Measurements from ENCODE around the gene CD151.
A peak's percentile ranks its signal among the peaks of the same experiment; 100 is the strongest.

CD151 gene

GRCh38 chr11:827897-828192 lies 4.9 kb upstream of the CD151 start, which contains the start of gene CRACR2B:
CRACR2B (plus strand) TSS chr11:827919; CDS start chr11:828608, 689 bp downstream.
- TF ChIP-seq POLR2AphosphoS5 (IDR thresholded peaks at IDR 0.05; ENCODE audit: borderline replicate concordance, low read depth, low read length) (no peak), EZH2 (IDR thresholded peaks at IDR 0.05) (no peak), FOXP2 (optimal IDR thresholded peaks at IDR 0.05; ENCODE audit: control extremely low read depth, extremely low read length, insufficient read depth) (no peak)
- peak within 1 kb of the TSS; percentile 86 for H3K4me3 ChIP-seq

GRCh38 chr11:828506-829175 lies 4.1 kb upstream of the CD151 start:
- TF ChIP-seq POLR2AphosphoS5 (IDR thresholded peaks at IDR 0.05; ENCODE audit: borderline replicate concordance, low read depth, low read length) (no peak), FOXP2 (optimal IDR thresholded peaks at IDR 0.05; ENCODE audit: control extremely low read depth, extremely low read length, insufficient read depth) (no peak), EZH2 (IDR thresholded peaks at IDR 0.05) (no peak)
- Histone ChIP-seq H3K27ac (no peak overlapping the region), H3K9ac (ENCODE audit: insufficient read length) (no peak overlapping the region), H3K4me3 (peak overlapping the region; percentile 86), H3K9me3 (ENCODE audit: low read depth, low read length) (no peaks in the 10 kb centered on the region), H3K36me3 (ENCODE audit: insufficient read depth, low read length) (no peaks in the 10 kb centered on the region; the same call in 1 of the 2 replicates)
- DNase-seq (ENCODE audit: low read depth, low spot score): no peak

More at GRCh38 chr11:827897-828192, 4.9 kb upstream of the CD151 start, which contains the start of gene CRACR2B:
- peak within 1 kb of the TSS; percentile 32 for H3K9ac ChIP-seq (ENCODE audit: insufficient read length)
- no peaks in the 10 kb centered on the region; the same call in 1 of the 2 replicates for H3K36me3 ChIP-seq (ENCODE audit: insufficient read depth, low read length)
- DNase-seq (ENCODE audit: low read depth, low spot score): no peak
- H3K9me3 ChIP-seq (ENCODE audit: low read depth, low read length): no peaks in the 10 kb centered on the region
- H3K27ac ChIP-seq: no peak within 1 kb of the TSS

DNA sequence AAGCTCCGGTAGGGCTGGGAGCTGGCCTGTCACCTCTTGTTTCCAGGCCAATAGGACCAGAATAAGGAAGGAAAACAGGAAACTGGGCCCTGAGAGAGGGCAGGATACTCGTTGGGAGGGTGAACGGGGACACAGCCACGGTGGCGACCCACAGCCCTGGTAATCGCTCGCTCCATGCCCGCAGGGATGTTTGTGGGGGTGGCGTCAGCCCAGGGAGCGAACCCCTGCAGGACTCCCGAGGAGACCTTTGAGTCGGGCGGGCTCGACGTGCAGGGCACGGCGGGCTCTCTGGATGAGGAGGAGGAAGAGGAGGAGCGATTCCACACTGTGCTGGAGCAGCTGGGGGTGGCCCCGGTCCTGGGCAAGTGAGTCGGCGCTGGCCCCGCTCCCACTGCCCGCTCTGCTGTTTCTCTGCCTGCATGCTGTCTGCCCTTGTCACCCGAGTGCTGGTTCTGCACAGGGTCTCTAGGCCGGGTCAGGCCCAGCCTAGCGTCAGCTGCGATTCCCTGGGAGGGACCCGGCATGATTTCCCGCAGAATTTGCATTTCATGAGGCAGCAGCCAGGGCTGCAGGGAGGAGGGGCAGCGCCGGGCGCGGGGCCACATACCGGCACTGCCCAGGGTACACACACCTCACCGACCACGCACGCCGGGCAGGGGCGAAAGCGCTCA lies 3.4 kb upstream of the CD151 start:
- Histone ChIP-seq H3K27ac (no peak overlapping the region), H3K9ac (ENCODE audit: insufficient read length) (no peak overlapping the region), H3K4me3 (peak overlapping the region; percentile 86), H3K36me3 (ENCODE audit: insufficient read depth, low read length) (no peaks in the 10 kb centered on the region; the same call in 1 of the 2 replicates), H3K9me3 (ENCODE audit: low read depth, low read length) (no peaks in the 10 kb centered on the region)
- DNase-seq (ENCODE audit: low read depth, low spot score): no peak
- no peak for TF ChIP-seq EZH2 (IDR thresholded peaks at IDR 0.05)
- TF ChIP-seq FOXP2 (optimal IDR thresholded peaks at IDR 0.05; ENCODE audit: control extremely low read depth, extremely low read length, insufficient read depth): no peak
- no peak for TF ChIP-seq POLR2AphosphoS5 (IDR thresholded peaks at IDR 0.05; ENCODE audit: borderline replicate concordance, low read depth, low read length)

DNA sequence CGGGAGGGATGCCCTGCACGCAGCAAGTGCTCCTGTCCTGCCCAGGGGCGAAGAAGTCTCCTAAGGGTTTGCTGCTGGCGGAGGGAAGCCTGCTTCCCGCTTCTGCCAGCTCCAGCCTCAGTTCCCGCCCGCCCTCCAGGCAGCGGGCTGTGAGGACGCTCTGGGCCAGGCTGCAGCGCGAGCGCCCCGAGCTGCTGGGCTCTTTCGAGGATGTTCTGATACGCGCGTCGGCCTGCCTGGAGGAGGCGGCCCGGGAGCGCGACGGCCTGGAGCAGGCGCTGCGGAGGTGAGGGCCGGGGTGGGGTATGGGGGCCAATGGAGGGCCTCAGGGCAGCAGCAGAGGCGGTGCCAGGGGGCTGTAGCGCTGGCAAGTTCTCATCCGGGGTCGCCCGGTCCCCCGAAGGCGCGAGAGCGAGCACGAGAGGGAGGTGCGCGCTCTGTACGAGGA lies 2.9 kb upstream of the CD151 start:
- Histone ChIP-seq H3K36me3 (ENCODE audit: insufficient read depth, low read length) (no peaks in the 10 kb centered on the region), H3K9me3 (ENCODE audit: low read depth, low read length) (no peaks in the 10 kb centered on the region), H3K4me3 (peak overlapping the region; percentile 86), H3K9ac (ENCODE audit: insufficient read length) (no peak overlapping the region), H3K27ac (no peak overlapping the region)
- DNase-seq (ENCODE audit: low read depth, low spot score): no peak
- no peak for TF ChIP-seq EZH2 (IDR thresholded peaks at IDR 0.05)
- peak; percentile 49; the same call in 1 of the 2 replicates for TF ChIP-seq POLR2AphosphoS5 (IDR thresholded peaks at IDR 0.05; ENCODE audit: borderline replicate concordance, low read depth, low read length)
- no peak for TF ChIP-seq FOXP2 (optimal IDR thresholded peaks at IDR 0.05; ENCODE audit: control extremely low read depth, extremely low read length, insufficient read depth)

DNA sequence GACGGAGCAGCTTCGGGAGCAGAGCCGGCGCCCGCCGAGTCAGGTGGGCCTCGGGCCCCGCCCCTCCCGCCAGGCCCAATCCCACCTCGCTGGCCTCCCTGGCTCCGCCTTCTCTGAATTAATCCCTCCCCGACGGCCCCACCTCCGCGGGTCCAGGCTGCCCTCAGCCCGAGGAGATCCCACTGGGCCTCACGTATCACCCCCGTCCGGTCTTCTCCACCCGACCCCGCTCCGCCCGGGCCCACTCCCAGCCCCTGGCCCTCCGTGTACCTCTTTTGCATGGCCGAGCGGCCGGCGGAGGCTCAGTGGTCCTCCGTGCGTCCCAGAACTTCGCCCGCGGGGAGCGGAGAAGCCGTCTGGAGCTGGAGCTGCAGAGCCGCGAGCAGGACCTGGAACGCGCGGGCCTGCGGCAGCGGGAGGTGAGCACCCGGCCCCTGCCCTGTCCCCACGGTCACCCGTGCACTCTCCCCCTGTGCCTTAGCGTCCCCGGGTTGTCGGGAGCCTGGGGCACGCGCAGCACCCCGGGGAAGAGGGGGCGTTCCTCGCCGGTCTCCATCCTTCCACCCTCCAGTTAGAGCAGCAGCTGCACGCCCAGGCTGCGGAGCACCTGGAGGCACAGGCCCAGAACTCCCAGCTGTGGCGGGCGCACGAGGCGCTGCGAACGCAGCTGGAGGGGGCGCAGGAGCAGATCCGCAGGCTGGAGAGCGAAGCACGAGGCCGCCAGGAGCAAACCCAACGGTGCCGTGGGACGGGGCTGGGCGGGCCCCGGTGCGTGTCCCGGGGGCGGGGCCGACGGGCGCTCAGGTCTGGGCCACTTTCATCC lies 2.2 kb upstream of the CD151 start:
- H3K4me3 ChIP-seq: peak overlapping the region; percentile 86
- no peak for TF ChIP-seq FOXP2 (optimal IDR thresholded peaks at IDR 0.05; ENCODE audit: control extremely low read depth, extremely low read length, insufficient read depth)
- peak; percentile 60; the same call in 1 of the 2 replicates for TF ChIP-seq POLR2AphosphoS5 (IDR thresholded peaks at IDR 0.05; ENCODE audit: borderline replicate concordance, low read depth, low read length)

GRCh38 chr11:831118-831864 lies 1.5 kb upstream of the CD151 start:
- H3K9me3 ChIP-seq (ENCODE audit: low read depth, low read length): no peaks in the 10 kb centered on the region
- H3K9ac ChIP-seq (ENCODE audit: insufficient read length): no peak overlapping the region
- TF ChIP-seq POLR2AphosphoS5 (IDR thresholded peaks at IDR 0.05; ENCODE audit: borderline replicate concordance, low read depth, low read length) (no peak), FOXP2 (optimal IDR thresholded peaks at IDR 0.05; ENCODE audit: control extremely low read depth, extremely low read length, insufficient read depth) (no peak), EZH2 (IDR thresholded peaks at IDR 0.05) (no peak)
- no peak overlapping the region for H3K27ac ChIP-seq
- H3K36me3 ChIP-seq (ENCODE audit: insufficient read depth, low read length): no peaks in the 10 kb centered on the region
- H3K4me3 ChIP-seq: peak overlapping the region; percentile 86
- no peak for DNase-seq (ENCODE audit: low read depth, low spot score)

More for the DNA sequence above, 2.2 kb upstream of the CD151 start:
- Histone ChIP-seq H3K9ac (ENCODE audit: insufficient read length) (no peak overlapping the region), H3K27ac (no peak overlapping the region), H3K36me3 (ENCODE audit: insufficient read depth, low read length) (no peaks in the 10 kb centered on the region), H3K9me3 (ENCODE audit: low read depth, low read length) (no peaks in the 10 kb centered on the region)
- no peak for DNase-seq (ENCODE audit: low read depth, low spot score)

DNA sequence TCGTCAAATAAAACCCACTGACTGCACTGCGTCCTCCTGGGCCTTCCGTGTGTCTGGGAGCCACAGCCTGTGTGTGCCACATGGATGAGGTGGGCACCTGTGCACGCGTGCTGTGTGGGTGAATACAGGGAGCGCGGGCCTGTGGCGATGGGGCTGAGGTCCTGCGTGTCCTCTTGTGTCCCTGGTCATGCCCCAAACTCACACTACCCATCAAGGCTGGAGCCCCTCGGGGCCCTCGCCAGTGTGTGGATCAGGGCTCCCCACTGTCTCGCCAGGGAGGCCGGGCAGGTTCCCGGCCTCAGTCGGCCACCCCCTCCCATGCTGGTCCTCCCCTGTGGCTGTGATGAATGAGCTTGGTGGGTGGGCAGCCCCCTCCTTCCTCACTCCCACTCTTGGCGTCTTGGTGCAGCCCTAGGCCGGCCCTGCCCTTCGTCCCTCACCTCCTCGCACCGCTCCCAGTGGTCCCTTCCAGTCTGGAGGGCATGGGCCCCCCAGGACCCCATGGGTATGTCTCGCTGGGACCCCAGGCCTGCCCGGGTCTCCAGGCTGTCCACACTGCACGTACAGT lies 707 bp upstream of the CD151 start:
- Histone ChIP-seq H3K9ac (ENCODE audit: insufficient read length) (peak overlapping the region; percentile 57), H3K36me3 (ENCODE audit: insufficient read depth, low read length) (peaks cover 4% of the 10 kb centered on the region; the same call in 1 of the 2 replicates), H3K27ac (no peak overlapping the region), H3K4me3 (peak overlapping the region; percentile 84), H3K9me3 (ENCODE audit: low read depth, low read length) (no peaks in the 10 kb centered on the region)
- no peak for TF ChIP-seq FOXP2 (optimal IDR thresholded peaks at IDR 0.05; ENCODE audit: control extremely low read depth, extremely low read length, insufficient read depth)
- DNase-seq (ENCODE audit: low read depth, low spot score): no peak

Data from SK-N-MC (cell line).